Lower leg skin (tissue), 4 donors: Measurements from ENCODE around the gene DISC1. TPM values are rescaled to one million over a fixed set of nuclear protein-coding genes. Genes with fewer than 3 reads are reported as not detected.

Experiments used
- DNase-seq, 2 donors: peaks; one replicate each; pipeline ENCODE4 v3.0.0-alpha.2; 2019; ENCODE audit warnings: low spot score in 2 of 2
- H3K4me3 ChIP-seq: fragments of 200-600 bp; sonication (generic); 2 replicates; pipeline ENCODE4 v1.5.1; 2017; ENCODE audit warnings: mild to moderate bottlenecking, low read depth; ENCODE audit not compliant: poor library complexity, severe bottlenecking
- POLR2A ChIP-seq, 2 donors: fragments of 450-650 bp; IDR thresholded peaks; one replicate each; pipeline ENCODE4 v1.6.1; 2016 to 2017; ENCODE audit warnings: antibody characterized with exemption in 2 of 2, mild to moderate bottlenecking in 1 of 2, moderate library complexity in 1 of 2
- WGBS, 2 donors: methylation state at CpG; one replicate each; pipeline ENCODE4 v1.1.5; 2018; 5-methylcytosine and 5-hydroxymethylcytosine counted together
- intact Hi-C: fragments of 100-400 bp; cut with DNase I; formaldehyde crosslinking; loops from one replicate; pipeline ENCODE4 v1.15.0; 2023; ENCODE audit warnings: low total_unique reads
- total RNA-seq, 4 donors: library from RNA; depleted of rRNA; stranded (reverse); fragments of >200 nt; gene quantifications; one replicate each; pipeline ENCODE4 v1.1.0, GENCODE V29; 2016
- TF ChIP-seq, protein P1 (sequence below), 3 donors: fragments of 450-650 bp; IDR thresholded peaks; one replicate each; pipeline ENCODE4 v1.5.1; 2016; ENCODE audit warnings: antibody characterized with exemption in 3 of 3, mild to moderate bottlenecking in 3 of 3, moderate library complexity in 2 of 3

Gene DISC1
- total RNA-seq, 4 donors from 2014 or later = 1.6 to 7.4 (median 3.5) TPM

DNA sequence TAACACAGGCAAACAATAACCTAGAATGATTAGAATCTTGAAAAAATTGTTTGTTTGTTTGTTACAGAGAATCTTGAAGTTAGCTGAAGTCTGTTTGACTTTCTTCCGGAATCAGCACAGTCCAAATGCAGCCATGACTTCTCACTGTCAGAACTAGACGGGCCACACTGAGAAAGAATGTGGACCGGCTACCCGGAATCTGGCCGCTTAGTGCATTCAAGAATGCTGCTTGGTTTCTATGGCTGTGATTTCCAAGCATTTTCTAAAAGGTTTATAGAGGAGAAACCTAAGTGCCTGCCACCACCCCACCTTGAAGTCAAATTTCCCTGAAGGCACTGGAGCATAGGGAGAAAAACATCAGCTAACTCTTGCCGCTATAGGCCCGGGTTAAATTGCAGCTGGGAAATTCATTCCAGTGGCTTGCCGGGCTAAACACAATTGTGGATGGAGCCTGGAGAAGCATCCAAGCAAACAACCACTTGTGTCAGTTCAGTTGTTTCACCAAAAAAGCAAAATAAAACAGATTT lies 231.1 kb downstream of the DISC1 start:
- TF ChIP-seq POLR2A (IDR thresholded peaks at IDR 0.05) = no peak
- TF ChIP-seq, protein P1, sequence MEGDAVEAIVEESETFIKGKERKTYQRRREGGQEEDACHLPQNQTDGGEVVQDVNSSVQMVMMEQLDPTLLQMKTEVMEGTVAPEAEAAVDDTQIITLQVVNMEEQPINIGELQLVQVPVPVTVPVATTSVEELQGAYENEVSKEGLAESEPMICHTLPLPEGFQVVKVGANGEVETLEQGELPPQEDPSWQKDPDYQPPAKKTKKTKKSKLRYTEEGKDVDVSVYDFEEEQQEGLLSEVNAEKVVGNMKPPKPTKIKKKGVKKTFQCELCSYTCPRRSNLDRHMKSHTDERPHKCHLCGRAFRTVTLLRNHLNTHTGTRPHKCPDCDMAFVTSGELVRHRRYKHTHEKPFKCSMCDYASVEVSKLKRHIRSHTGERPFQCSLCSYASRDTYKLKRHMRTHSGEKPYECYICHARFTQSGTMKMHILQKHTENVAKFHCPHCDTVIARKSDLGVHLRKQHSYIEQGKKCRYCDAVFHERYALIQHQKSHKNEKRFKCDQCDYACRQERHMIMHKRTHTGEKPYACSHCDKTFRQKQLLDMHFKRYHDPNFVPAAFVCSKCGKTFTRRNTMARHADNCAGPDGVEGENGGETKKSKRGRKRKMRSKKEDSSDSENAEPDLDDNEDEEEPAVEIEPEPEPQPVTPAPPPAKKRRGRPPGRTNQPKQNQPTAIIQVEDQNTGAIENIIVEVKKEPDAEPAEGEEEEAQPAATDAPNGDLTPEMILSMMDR (IDR thresholded peaks at IDR 0.05) = no peak
- no peak overlapping the region for H3K4me3 ChIP-seq
- intact Hi-C loops = no loop called here
- no peak for DNase-seq
- WGBS, 2 donors = 85% methylated on average over 8 of the region's 8 CpGs

DNA sequence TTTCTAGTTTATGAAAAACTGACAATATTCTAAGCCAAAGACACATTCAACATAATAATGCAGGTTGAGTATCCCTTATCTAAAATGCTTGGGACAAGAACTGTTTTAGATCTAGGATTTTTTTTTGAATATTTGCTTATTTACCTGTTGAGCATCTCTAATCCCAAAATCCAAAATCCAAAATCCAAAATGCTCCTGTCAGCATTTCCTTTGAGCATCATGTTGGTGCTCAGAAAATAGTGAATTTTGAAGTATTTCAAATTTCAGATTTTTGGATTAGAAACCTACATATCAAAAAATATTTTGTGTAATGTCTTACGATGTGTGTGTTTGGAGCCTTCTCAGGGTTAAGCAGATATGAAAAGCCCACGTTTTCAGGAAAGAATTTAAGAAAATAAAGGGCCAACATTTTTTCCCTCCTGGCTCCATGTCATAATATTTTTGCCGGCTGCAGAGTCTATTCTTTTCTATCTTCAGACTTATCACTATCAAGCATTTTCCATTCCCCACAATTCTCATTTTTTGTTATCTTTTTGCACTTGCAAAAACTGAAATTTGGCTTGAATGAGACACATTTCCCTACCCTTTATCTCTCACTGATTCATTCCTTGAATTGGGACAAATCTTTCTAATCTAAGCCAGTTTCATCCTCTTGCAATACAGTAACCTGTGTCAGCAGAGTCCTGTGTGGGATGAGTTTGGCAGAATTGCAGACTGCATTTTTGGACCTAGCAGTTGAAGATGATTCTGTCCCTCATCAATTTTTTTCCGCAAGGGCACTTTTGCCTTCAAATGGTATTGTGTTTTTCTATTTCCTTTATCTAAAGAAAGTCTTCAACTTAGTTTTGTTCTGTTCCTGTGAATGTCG lies 233.9 kb downstream of the DISC1 start:
- H3K4me3 ChIP-seq = no peak overlapping the region
- no peak for DNase-seq
- TF ChIP-seq, protein P1 (IDR thresholded peaks at IDR 0.05) = no peak
- TF ChIP-seq POLR2A (IDR thresholded peaks at IDR 0.05) = no peak
- WGBS, 2 donors = 65 to 74% methylated on average over 5 of the region's 5 CpGs
- intact Hi-C loops = no loop called here

DNA sequence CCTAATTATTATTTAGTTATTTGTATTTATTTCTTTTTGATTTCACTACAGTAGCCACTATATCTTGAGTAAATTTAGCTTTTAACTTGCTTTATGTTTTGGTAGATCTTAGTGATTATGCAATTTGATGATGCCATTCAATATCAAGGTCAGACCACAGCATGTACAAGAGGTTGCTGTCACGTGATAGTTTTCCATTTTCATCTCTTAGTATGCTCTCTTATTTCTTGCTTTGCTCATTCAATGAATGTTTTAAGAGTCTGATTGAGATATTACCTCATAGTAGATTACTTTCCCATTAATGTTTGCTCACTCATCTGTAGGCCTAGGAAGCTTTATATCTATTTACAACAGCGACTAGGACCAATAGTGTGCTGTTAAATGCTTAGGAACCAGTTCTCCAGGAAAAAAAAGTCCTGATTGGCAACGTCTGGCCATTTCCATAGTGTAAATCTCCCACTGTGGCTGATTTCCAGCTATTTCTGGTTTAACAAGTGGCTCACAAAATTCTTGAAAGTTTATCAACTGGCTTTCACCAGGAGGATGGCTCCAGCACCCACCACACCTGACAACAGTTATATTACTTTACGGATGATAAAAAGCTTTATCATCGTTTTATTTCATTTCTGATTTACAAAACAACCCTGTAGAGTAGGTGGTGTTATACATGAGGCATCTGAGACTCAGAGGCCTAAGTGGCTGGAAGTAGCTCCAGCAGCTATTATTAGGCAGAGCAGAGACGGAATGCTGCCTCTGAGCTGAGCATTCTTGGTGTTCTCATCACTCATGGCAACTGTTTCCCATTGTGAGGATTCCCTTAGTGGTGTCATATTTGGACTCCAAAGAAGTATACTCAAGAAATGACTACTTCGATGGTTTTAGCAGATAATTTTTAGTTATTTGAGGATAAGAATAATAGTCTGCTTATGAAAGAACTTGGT lies 235.2 kb downstream of the DISC1 start:
- H3K4me3 ChIP-seq = no peak overlapping the region
- intact Hi-C loops = no loop called here
- no peak for DNase-seq
- TF ChIP-seq POLR2A (IDR thresholded peaks at IDR 0.05) = no peak
- TF ChIP-seq, protein P1 (IDR thresholded peaks at IDR 0.05) = no peak
- WGBS, 2 donors = 58 to 62% methylated on average over 7 of the region's 7 CpGs

DNA sequence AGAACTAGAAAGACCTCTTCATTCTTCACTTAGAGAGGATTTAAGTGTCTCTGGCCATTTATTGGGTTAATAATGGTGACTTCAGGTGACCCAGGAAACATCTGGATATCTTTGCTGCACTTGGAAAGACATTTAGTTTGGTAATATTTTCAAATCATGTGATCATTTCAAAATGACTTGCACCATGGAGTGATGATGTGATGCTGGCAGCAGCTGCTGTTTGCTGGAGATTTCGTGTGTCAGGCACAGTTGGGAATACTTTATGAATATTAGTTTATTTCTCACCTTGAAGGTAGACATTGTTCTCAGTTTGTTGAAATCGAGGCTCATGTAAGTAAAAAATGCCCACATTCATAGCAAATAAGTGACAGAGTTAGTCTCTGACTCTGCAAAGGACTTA lies 236.0 kb downstream of the DISC1 start:
- intact Hi-C loops = no loop called here
- 72 to 82% methylated on average over 2 of the region's 2 CpGs for WGBS, 2 donors
- no peak overlapping the region for H3K4me3 ChIP-seq
- no peak for TF ChIP-seq POLR2A (IDR thresholded peaks at IDR 0.05)
- TF ChIP-seq, protein P1 (IDR thresholded peaks at IDR 0.05) = no peak
- DNase-seq = no peak

DNA sequence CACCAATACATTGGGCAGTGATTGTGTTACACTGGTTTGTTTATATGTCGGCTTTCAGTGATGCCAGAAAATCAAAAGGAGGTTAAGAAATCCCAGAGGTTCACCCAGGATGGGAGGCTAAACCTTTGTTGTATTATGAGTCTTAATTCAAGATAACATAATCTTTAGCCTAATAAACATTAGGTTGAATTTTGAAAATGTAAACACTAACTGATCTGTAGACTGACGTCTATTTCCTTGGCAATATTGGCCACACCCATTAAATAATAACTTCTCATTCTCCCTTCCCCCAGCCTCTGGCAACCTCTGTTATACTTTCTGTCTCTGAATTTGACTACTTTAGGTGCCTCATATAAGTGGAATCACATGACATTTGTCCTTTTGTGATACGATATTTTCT lies 238.7 kb downstream of the DISC1 start:
- no peak overlapping the region for H3K4me3 ChIP-seq
- intact Hi-C loops = loop anchor here (5.0 kb wide), 1 partner anchor 762 kb away; no protein-coding TSS in a partner anchor
- WGBS, 2 donors = 74 to 77% methylated on average over 3 of the region's 3 CpGs
- DNase-seq = no peak
- no peak for TF ChIP-seq POLR2A (IDR thresholded peaks at IDR 0.05)
- TF ChIP-seq, protein P1 (IDR thresholded peaks at IDR 0.05) = no peak
